Measurements from ENCODE around the gene EML6.

EML6 gene

GRCh38 chr2:54914637-54915036 is 191.2 kb downstream of the EML6 start:
- Histone ChIP-seq H3K9ac (no peak overlapping the region), H3K36me3 (no peaks in the 10 kb centered on the region), H3K4me1 (no peaks in the 10 kb centered on the region), H3K27me3 (no peaks in the 10 kb centered on the region), H3K9me3 (no peaks in the 10 kb centered on the region), H3K4me2 (no peak overlapping the region), H3K4me3 (no peak overlapping the region), H4K20me1 (no peaks in the 10 kb centered on the region), H3K27ac (no peak overlapping the region)
- TF ChIP-seq Cebpa-rat (IDR thresholded peaks at IDR 0.05), result no peak

GRCh38 chr2:54915101-54915500 is 191.6 kb downstream of the EML6 start:
- no peaks in the 10 kb centered on the region for H3K9me3 ChIP-seq
- no peaks in the 10 kb centered on the region for H3K4me1 ChIP-seq
- H3K27me3 ChIP-seq, result no peaks in the 10 kb centered on the region
- no peak overlapping the region for H3K9ac ChIP-seq
- H4K20me1 ChIP-seq, result no peaks in the 10 kb centered on the region
- no peaks in the 10 kb centered on the region for H3K36me3 ChIP-seq
- no peak for TF ChIP-seq Cebpa-rat (IDR thresholded peaks at IDR 0.05)
- H3K27ac ChIP-seq, result no peak overlapping the region
- H3K4me3 ChIP-seq, result no peak overlapping the region
- no peak overlapping the region for H3K4me2 ChIP-seq

- TF ChIP-seq Cebpa-rat (IDR thresholded peaks at IDR 0.05), result no peak
- no peaks in the 10 kb centered on the region for H3K27me3 ChIP-seq
- no peaks in the 10 kb centered on the region for H4K20me1 ChIP-seq
- H3K9ac ChIP-seq, result no peak overlapping the region
- H3K36me3 ChIP-seq, result no peaks in the 10 kb centered on the region
- H3K4me1 ChIP-seq, result no peaks in the 10 kb centered on the region
- no peak overlapping the region for H3K4me2 ChIP-seq
- H3K9me3 ChIP-seq, result peaks cover 9% of the 10 kb centered on the region; the same call in 1 of the 2 replicates
- no peak overlapping the region for H3K27ac ChIP-seq
- H3K4me3 ChIP-seq, result no peak overlapping the region
Observed at GRCh38 chr2:54916637-54917036, 193.2 kb downstream of the EML6 start.

- Histone ChIP-seq H3K9ac (no peak overlapping the region), H3K4me1 (no peaks in the 10 kb centered on the region), H3K36me3 (no peaks in the 10 kb centered on the region), H3K4me3 (no peak overlapping the region), H4K20me1 (no peaks in the 10 kb centered on the region), H3K27me3 (no peaks in the 10 kb centered on the region), H3K27ac (no peak overlapping the region), H3K9me3 (peaks cover 9% of the 10 kb centered on the region; the same call in 1 of the 2 replicates), H3K4me2 (no peak overlapping the region)
- TF ChIP-seq Cebpa-rat (IDR thresholded peaks at IDR 0.05), result no peak
Observed at GRCh38 chr2:54918647-54919280, 195.3 kb downstream of the EML6 start.

- Histone ChIP-seq H4K20me1 (no peaks in the 10 kb centered on the region), H3K9me3 (peaks cover 9% of the 10 kb centered on the region; the same call in 1 of the 2 replicates), H3K27me3 (no peaks in the 10 kb centered on the region), H3K4me3 (no peak overlapping the region), H3K4me2 (no peak overlapping the region), H3K9ac (no peak overlapping the region), H3K4me1 (no peaks in the 10 kb centered on the region), H3K27ac (no peak overlapping the region), H3K36me3 (no peaks in the 10 kb centered on the region)
- TF ChIP-seq Cebpa-rat (IDR thresholded peaks at IDR 0.05), result no peak
Observed at GRCh38 chr2:54920660-54921059, 197.2 kb downstream of the EML6 start.

- Histone ChIP-seq H3K36me3 (no peaks in the 10 kb centered on the region), H4K20me1 (no peaks in the 10 kb centered on the region), H3K9ac (no peak overlapping the region), H3K4me2 (no peak overlapping the region), H3K9me3 (peaks cover 9% of the 10 kb centered on the region; the same call in 1 of the 2 replicates), H3K27me3 (no peaks in the 10 kb centered on the region), H3K4me1 (no peaks in the 10 kb centered on the region), H3K27ac (no peak overlapping the region), H3K4me3 (no peak overlapping the region)
- no peak for TF ChIP-seq Cebpa-rat (IDR thresholded peaks at IDR 0.05)
Observed at GRCh38 chr2:54924121-54924520, 200.7 kb downstream of the EML6 start.

- Histone ChIP-seq H4K20me1 (no peaks in the 10 kb centered on the region), H3K27me3 (no peaks in the 10 kb centered on the region), H3K27ac (no peak overlapping the region), H3K9me3 (peaks cover 9% of the 10 kb centered on the region; the same call in 1 of the 2 replicates), H3K36me3 (no peaks in the 10 kb centered on the region), H3K4me3 (no peak overlapping the region), H3K4me2 (no peak overlapping the region), H3K9ac (no peak overlapping the region), H3K4me1 (no peaks in the 10 kb centered on the region)
- TF ChIP-seq Cebpa-rat (IDR thresholded peaks at IDR 0.05), result no peak
Observed at GRCh38 chr2:54925022-54925421, 201.6 kb downstream of the EML6 start.

GRCh38 chr2:54927085-54927750 is 203.8 kb downstream of the EML6 start:
- Histone ChIP-seq H3K27ac (no peak overlapping the region), H3K9ac (no peak overlapping the region), H3K9me3 (no peaks in the 10 kb centered on the region), H4K20me1 (no peaks in the 10 kb centered on the region), H3K4me3 (no peak overlapping the region), H3K27me3 (no peaks in the 10 kb centered on the region), H3K36me3 (no peaks in the 10 kb centered on the region), H3K4me2 (no peak overlapping the region), H3K4me1 (no peaks in the 10 kb centered on the region)
- no peak for TF ChIP-seq Cebpa-rat (IDR thresholded peaks at IDR 0.05)

- H3K4me2 ChIP-seq, result no peak overlapping the region
- no peak overlapping the region for H3K9ac ChIP-seq
- no peaks in the 10 kb centered on the region for H3K4me1 ChIP-seq
- H3K27me3 ChIP-seq, result no peaks in the 10 kb centered on the region
- no peak overlapping the region for H3K27ac ChIP-seq
- no peaks in the 10 kb centered on the region for H3K9me3 ChIP-seq
- no peak overlapping the region for H3K4me3 ChIP-seq
- H4K20me1 ChIP-seq, result no peaks in the 10 kb centered on the region
- no peak for TF ChIP-seq Cebpa-rat (IDR thresholded peaks at IDR 0.05)
- H3K36me3 ChIP-seq, result no peaks in the 10 kb centered on the region
Observed at GRCh38 chr2:54927751-54928615, 204.5 kb downstream of the EML6 start.

- no peak for TF ChIP-seq Cebpa-rat (IDR thresholded peaks at IDR 0.05)
- no peak overlapping the region for H3K27ac ChIP-seq
- H3K4me1 ChIP-seq, result no peaks in the 10 kb centered on the region
- H3K9ac ChIP-seq, result no peak overlapping the region
- no peaks in the 10 kb centered on the region for H3K9me3 ChIP-seq
- no peaks in the 10 kb centered on the region for H3K36me3 ChIP-seq
- no peaks in the 10 kb centered on the region for H3K27me3 ChIP-seq
- no peak overlapping the region for H3K4me3 ChIP-seq
- no peaks in the 10 kb centered on the region for H4K20me1 ChIP-seq
- H3K4me2 ChIP-seq, result no peak overlapping the region
Observed at GRCh38 chr2:54928719-54929118, 205.3 kb downstream of the EML6 start.

All from BLaER1 (cell line).